Astrocyte of the cerebellum (primary cell): ENCODE results near the gene MAGI1.

Experiments
- DNase-seq: peaks from one replicate; pipeline ENCODE4 v3.0.0-alpha.2; 2011; ENCODE audit warnings: low read depth
- H3K4me3 ChIP-seq: 2 replicates; pipeline ENCODE4 v1.5.1; 2011; ENCODE audit warnings: mild to moderate bottlenecking, low read depth, low read length, moderate library complexity
- CTCF ChIP-seq: IDR thresholded peaks from 2 replicates; pipeline ENCODE4 v1.5.1; 2012; ENCODE audit warnings: low read length, low read depth, moderate library complexity, mild to moderate bottlenecking; ENCODE audit errors: missing control alignments
- in situ Hi-C: cut with HindIII; loops from 2 replicates; pipeline ENCODE4 v1.10.0; 2017; ENCODE audit warnings: low sequenced_read_pairs

Gene MAGI1

GRCh38 chr3:65953301-65953812 lies 85.4 kb downstream of the MAGI1 start:
- TF ChIP-seq CTCF = no peak
- in situ Hi-C loops = no loop called here
- H3K4me3 ChIP-seq = no peak overlapping the region
- no peak for DNase-seq

DNA sequence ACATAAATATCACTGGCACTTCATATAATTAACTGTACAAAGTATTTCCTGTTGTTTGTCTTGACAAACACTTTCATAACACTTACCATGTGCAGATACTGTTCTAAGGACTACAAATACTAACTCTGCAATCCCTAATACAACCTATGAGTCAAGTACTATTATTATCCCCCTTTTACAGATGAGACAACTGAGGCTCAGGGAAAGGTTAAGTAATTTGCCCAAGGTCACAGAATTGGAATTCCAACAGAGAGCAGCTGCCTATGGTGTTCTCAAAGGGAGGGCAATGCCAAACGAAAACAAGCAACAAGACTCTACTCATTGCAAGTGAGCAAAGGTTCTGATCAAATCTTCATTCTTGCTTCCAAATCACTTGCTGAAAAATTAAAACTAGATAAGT lies 85.9 kb downstream of the MAGI1 start:
- TF ChIP-seq CTCF = no peak
- H3K4me3 ChIP-seq = no peak overlapping the region
- in situ Hi-C loops = no loop called here
- no peak for DNase-seq

DNA sequence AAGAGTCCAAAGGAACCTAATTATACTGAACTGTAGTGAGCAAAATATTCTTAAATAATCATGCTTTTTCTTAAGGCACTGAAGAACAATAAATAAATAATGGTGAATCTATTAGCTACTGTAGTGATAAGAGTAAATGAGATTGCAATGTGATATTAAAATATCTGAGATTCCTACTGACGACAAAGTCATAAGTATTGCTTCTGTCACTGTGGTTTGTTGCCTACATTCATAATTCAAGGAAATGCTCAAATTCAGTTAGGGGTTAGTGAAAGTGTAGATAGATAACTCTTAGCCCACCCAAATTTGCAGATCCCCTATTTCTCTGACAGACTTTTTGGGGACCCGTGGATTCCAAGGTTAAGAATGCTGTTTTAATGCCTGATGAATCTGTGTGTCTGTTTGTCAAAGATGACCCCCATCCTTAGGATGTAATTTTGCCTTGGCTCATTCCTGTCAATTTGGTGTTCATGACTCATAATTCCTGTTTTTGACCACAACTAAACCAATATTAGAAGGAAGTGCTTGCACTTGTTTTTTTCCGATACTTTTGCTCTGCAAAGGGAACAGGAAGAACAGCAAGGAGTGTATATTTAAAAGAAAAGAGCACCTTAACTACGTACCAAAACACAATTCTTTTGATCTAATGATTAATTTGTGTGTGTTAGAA lies 86.7 kb downstream of the MAGI1 start:
- no peak for DNase-seq
- H3K4me3 ChIP-seq = no peak overlapping the region
- in situ Hi-C loops = no loop called here
- no peak for TF ChIP-seq CTCF

DNA sequence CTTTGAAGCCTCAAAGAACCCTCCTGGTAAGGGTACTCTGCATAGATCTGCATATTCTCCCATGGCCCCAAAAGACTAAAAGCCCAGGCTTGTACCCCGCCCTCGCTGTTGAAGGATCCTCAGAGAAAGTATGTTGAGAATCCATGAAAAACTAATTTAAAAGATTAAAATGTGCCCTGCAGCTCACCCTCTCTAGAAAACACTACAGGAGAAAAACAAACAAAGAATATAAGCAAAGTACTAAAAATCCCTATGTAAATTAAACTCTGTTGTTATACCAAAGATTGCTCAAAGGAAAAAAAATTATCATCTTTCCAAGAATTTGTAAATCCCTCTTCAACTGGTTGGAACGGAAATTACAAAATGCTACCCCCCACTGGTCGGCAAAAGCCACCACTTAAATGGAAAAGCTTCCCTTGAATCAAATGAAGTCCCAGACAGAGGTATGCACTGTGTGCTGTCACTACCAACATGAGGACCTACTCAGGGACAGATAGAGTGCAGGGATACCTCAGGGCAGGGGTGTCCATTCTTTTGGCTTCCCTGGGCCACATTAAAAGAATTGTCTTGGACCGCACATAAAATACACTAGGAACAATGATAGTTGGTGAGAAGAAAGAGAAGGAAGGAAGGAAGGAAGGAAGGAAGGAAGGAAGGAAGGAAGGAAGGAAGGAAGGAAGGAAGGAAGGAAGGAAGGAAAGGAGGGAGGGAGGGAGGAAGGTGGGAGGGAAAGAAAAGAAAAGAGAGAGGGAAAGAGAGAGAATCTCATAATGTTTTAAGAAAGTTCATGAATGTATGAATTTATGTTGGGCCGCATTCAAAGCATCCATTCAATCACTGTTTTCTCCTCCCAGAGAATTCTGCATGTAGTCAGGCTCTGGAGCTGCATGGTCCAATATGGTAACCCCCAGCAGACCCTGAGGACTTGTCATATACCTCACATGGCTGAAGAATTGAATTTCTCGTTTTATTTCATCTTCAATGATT lies 88.1 kb downstream of the MAGI1 start:
- in situ Hi-C loops = no loop called here

GRCh38 chr3:65948841-65949573 lies 89.7 kb downstream of the MAGI1 start:
- in situ Hi-C loops = no loop called here
- H3K4me3 ChIP-seq = no peak overlapping the region
- no peak for DNase-seq
- no peak for TF ChIP-seq CTCF

More for the DNA sequence above, 88.1 kb downstream of the MAGI1 start:
- no peak for DNase-seq
- H3K4me3 ChIP-seq = no peak overlapping the region
- no peak for TF ChIP-seq CTCF

DNA sequence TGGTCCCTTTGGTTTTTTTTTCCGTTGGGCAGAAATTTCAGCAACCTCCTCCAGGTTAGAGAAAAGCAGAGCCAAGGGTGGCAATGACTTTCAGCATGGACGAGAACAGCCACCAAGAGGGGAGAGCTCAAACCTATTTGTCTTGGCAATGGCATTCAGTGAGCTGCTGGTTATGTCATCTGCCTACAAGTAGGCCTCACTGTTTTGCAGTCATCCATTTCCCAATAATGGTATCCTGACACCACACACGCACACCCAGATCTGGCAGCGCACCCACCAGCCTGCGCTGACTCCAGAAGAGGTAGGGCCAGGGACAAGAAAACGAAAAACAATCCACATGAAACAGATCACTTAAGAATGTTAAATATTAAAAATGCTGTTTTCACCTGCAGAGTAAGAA lies 92.3 kb downstream of the MAGI1 start:
- TF ChIP-seq CTCF = no peak
- no peak overlapping the region for H3K4me3 ChIP-seq
- in situ Hi-C loops = no loop called here
- no peak for DNase-seq
